ENCODE measurements around the gene KRT9.

Gene KRT9

GRCh38 chr17:41519501-41520224, 52.2 kb downstream of the KRT9 start:
- Histone ChIP-seq H3K4me3 (ENCODE audit: low read depth in 1 of 2, low read length in 2 of 2) (no peak overlapping the region), H3K27ac (ENCODE audit: low read depth, low read length) (no peak overlapping the region), H3K27me3 (ENCODE audit: control insufficient read depth in 1 of 2, insufficient read depth in 2 of 2, low read length in 2 of 2) (peaks cover 0 to 10% of the 10 kb centered on the region in 2 donors)

GRCh38 chr17:41518789-41519449, 52.9 kb downstream of the KRT9 start, which contains the start of gene KRT15:
Gene KRT15, minus strand, starts transcription at chr17:41518890. Its CDS starts 63 bp downstream, at chr17:41518827.
- Histone ChIP-seq H3K4me1 (ENCODE audit: insufficient read depth, low read length) (no peaks in the 10 kb centered on the region), H3K27ac (ENCODE audit: low read depth, low read length) (no peak within 1 kb of the TSS), H3K9me3 (ENCODE audit: low read length) (no peaks in the 10 kb centered on the region), H3K36me3 (ENCODE audit: insufficient read depth, low read length) (no peaks in the 10 kb centered on the region), H3K4me3 (ENCODE audit: low read depth in 1 of 2, low read length in 2 of 2) (no peak within 1 kb of the TSS), H3K9ac (ENCODE audit: low read length) (no peak within 1 kb of the TSS), H3K27me3 (ENCODE audit: control insufficient read depth in 1 of 2, insufficient read depth in 2 of 2, low read length in 2 of 2) (peaks cover 0 to 10% of the 10 kb centered on the region in 2 donors)

More at GRCh38 chr17:41519501-41520224, 52.2 kb downstream of the KRT9 start:
- Histone ChIP-seq H3K9ac (ENCODE audit: low read length) (no peak overlapping the region), H3K36me3 (ENCODE audit: insufficient read depth, low read length) (no peaks in the 10 kb centered on the region), H3K9me3 (ENCODE audit: low read length) (no peaks in the 10 kb centered on the region), H3K4me1 (ENCODE audit: insufficient read depth, low read length) (no peaks in the 10 kb centered on the region)

GRCh38 chr17:41518031-41518430, 53.8 kb downstream of the KRT9 start:
- no peaks in the 10 kb centered on the region for H3K4me1 ChIP-seq (ENCODE audit: insufficient read depth, low read length)
- H3K27me3 ChIP-seq (ENCODE audit: control insufficient read depth in 1 of 2, insufficient read depth in 2 of 2, low read length in 2 of 2), result peaks cover 0 to 10% of the 10 kb centered on the region in 2 donors
- H3K27ac ChIP-seq (ENCODE audit: low read depth, low read length), result no peak overlapping the region
- no peak overlapping the region for H3K4me3 ChIP-seq (ENCODE audit: low read depth in 1 of 2, low read length in 2 of 2)
- no peak overlapping the region for H3K9ac ChIP-seq (ENCODE audit: low read length)
- no peaks in the 10 kb centered on the region for H3K36me3 ChIP-seq (ENCODE audit: insufficient read depth, low read length)
- no peaks in the 10 kb centered on the region for H3K9me3 ChIP-seq (ENCODE audit: low read length)

GRCh38 chr17:41516830-41517283, 55.0 kb downstream of the KRT9 start:
- no peaks in the 10 kb centered on the region for H3K9me3 ChIP-seq (ENCODE audit: low read length)
- H3K27ac ChIP-seq (ENCODE audit: low read depth, low read length), result no peak overlapping the region
- H3K4me1 ChIP-seq (ENCODE audit: insufficient read depth, low read length), result no peaks in the 10 kb centered on the region
- no peak overlapping the region for H3K9ac ChIP-seq (ENCODE audit: low read length)
- H3K36me3 ChIP-seq (ENCODE audit: insufficient read depth, low read length), result no peaks in the 10 kb centered on the region
- H3K4me3 ChIP-seq (ENCODE audit: low read depth in 1 of 2, low read length in 2 of 2), result no peak overlapping the region
- H3K27me3 ChIP-seq (ENCODE audit: control insufficient read depth in 1 of 2, insufficient read depth in 2 of 2, low read length in 2 of 2), result peaks cover 0 to 3% of the 10 kb centered on the region in 2 donors

- no peak overlapping the region for H3K9ac ChIP-seq (ENCODE audit: low read length)
- H3K27me3 ChIP-seq (ENCODE audit: control insufficient read depth in 1 of 2, insufficient read depth in 2 of 2, low read length in 2 of 2), result peaks cover 0 to 2% of the 10 kb centered on the region in 2 donors
- H3K4me1 ChIP-seq (ENCODE audit: insufficient read depth, low read length), result no peaks in the 10 kb centered on the region
- no peak overlapping the region for H3K4me3 ChIP-seq (ENCODE audit: low read depth in 1 of 2, low read length in 2 of 2)
- H3K36me3 ChIP-seq (ENCODE audit: insufficient read depth, low read length), result no peaks in the 10 kb centered on the region
- H3K27ac ChIP-seq (ENCODE audit: low read depth, low read length), result no peak overlapping the region
- no peaks in the 10 kb centered on the region for H3K9me3 ChIP-seq (ENCODE audit: low read length)
These were observed 55.6 kb downstream of the KRT9 start for GRCh38 chr17:41516147-41516829.
